HG03575 (cell line): ENCODE measurements around the gene PTCRA.

Source experiments
- ATAC-seq: cut with Tn5 transposase; IDR thresholded peaks from one replicate; pipeline ENCODE4 v1.9.1; 2021; ENCODE audit not compliant: unreplicated experiment, insufficient number of reproducible peaks, low FRiP score; ENCODE audit errors: extremely low read depth

Gene PTCRA

GRCh38 chr6:42966571-42966970 is 50.7 kb downstream of the PTCRA start:
- ATAC-seq = no peak

- no peak for ATAC-seq
Measured at GRCh38 chr6:42967228-42967627, 51.4 kb downstream of the PTCRA start.

- no peak for ATAC-seq
Measured at GRCh38 chr6:42968126-42968701, 52.4 kb downstream of the PTCRA start.

- no peak for ATAC-seq
Measured at GRCh38 chr6:42968783-42969182, 52.9 kb downstream of the PTCRA start.

- no peak for ATAC-seq
Measured at GRCh38 chr6:42969431-42969830, 53.6 kb downstream of the PTCRA start.

- no peak for ATAC-seq
Measured at GRCh38 chr6:42969934-42970333, 54.1 kb downstream of the PTCRA start.

- no peak for ATAC-seq
Measured at GRCh38 chr6:42970871-42971612, 55.2 kb downstream of the PTCRA start.

- ATAC-seq = no peak
Measured at GRCh38 chr6:42971746-42972327, 56.0 kb downstream of the PTCRA start.

- ATAC-seq = no peak
Measured at GRCh38 chr6:42973926-42974325, 58.1 kb downstream of the PTCRA start.

- ATAC-seq = no peak
Measured at GRCh38 chr6:42974919-42975505, 59.2 kb downstream of the PTCRA start.
